H1 (cell line): ENCODE data around the gene ZNF746. TPM values are rescaled to one million over a fixed set of nuclear protein-coding genes. Genes with fewer than 3 reads are reported as not detected.

Source experiments
- ATF3 ChIP-seq: IDR thresholded peaks from 2 replicates; pipeline ENCODE4 v1.6.1; 2011; ENCODE audit warnings: low read depth, mild to moderate bottlenecking, low read length; ENCODE audit not compliant: insufficient read depth
- CHD7 ChIP-seq: fragments of 300-600 bp; sonication (generic); IDR thresholded peaks from 2 replicates; pipeline ENCODE4 v1.7.1; 2012; ENCODE audit warnings: low read length, moderate library complexity, mild to moderate bottlenecking, inconsistent platforms; ENCODE audit not compliant: insufficient replicate concordance
- CREB1 ChIP-seq: IDR thresholded peaks from 2 replicates; pipeline ENCODE4 v1.6.1; 2012; ENCODE audit warnings: inconsistent platforms
- CTBP2 ChIP-seq: IDR thresholded peaks from 2 replicates; pipeline ENCODE4 v1.7.0; 2011; ENCODE audit warnings: borderline replicate concordance, mild to moderate bottlenecking, moderate library complexity, mixed read lengths, low read length; ENCODE audit not compliant: insufficient read depth, insufficient read length
- EGR1 ChIP-seq: IDR thresholded peaks from 2 replicates; pipeline ENCODE4 v1.6.1; 2011; ENCODE audit warnings: low read depth, low read length, borderline replicate concordance
- EP300 ChIP-seq, 2 experiments: IDR thresholded peaks; 1 replicate in 1 of 2; 2 replicates in 1 of 2; pipeline ENCODE4 v1.6.1; 2011 to 2012; ENCODE audit warnings: low read depth in 2 of 2, low read length in 2 of 2, mild to moderate bottlenecking in 2 of 2, borderline replicate concordance in 1 of 2, inconsistent platforms in 1 of 2, moderate library complexity in 1 of 2
- RAD21 ChIP-seq, 2 experiments: IDR thresholded peaks in 1 of 2; conservative IDR thresholded peaks in 1 of 2; 2 replicates each; pipeline ENCODE4 v1.6.1; 2011; ENCODE audit warnings: low read depth in 2 of 2, low read length in 2 of 2, improper control_type of control experiment in 1 of 2, inconsistent platforms in 1 of 2, mild to moderate bottlenecking in 1 of 2, moderate library complexity in 1 of 2
- RBBP5 ChIP-seq: IDR thresholded peaks from 2 replicates; pipeline ENCODE4 v1.7.1; 2012; ENCODE audit warnings: low read depth, mild to moderate bottlenecking, inconsistent platforms, low read length, moderate library complexity, borderline replicate concordance
- SRF ChIP-seq: IDR thresholded peaks from 2 replicates; pipeline ENCODE4 v1.6.1; 2011; ENCODE audit warnings: mild to moderate bottlenecking, low read depth, low read length, moderate library complexity
- ZNF274 ChIP-seq: IDR thresholded peaks from 2 replicates; pipeline ENCODE4 v1.7.0; 2012; ENCODE audit warnings: low read length, borderline replicate concordance; ENCODE audit errors: extremely low read depth
- polyA plus RNA-seq, 7 experiments: library from polyadenylated mRNA; depleted of rRNA in 3 of 7; stranded (reverse) in 5 of 7; unstranded in 2 of 7; fragments of >200 nt in 5 of 7; fragments of 200-250 nt in 2 of 7; gene quantifications; 1 replicate in 5 of 7; 2 replicates in 1 of 7; 4 replicates in 1 of 7; pipeline versions ENCODE4 v1.2.1 to v1.2.3, GENCODE V29; 2011 to 2013; ENCODE audit warnings: missing spikeins in 2 of 7, mixed read lengths in 2 of 7
- total RNA-seq: library from RNA; stranded (reverse); fragmentation: NEBNext Ultra II Directional; extraction: Animal tissue kit (Norgen Biotek cat#: 25700); gene quantifications from 2 replicates; pipeline ENCODE4 v1.2.1, GENCODE V29; 2021

ZNF746 gene
- total and polyA plus RNA-seq, 2 of the 8 experiments (the other 6 are each of a cell fraction or from before 2014, with no cell fraction given), result 7.5 to 15.6 TPM

GRCh38 chr7:149449897-149450296 is 47.7 kb downstream of the ZNF746 start (continued):
- TF ChIP-seq CHD7 (no peak), ZNF274 (no peak), CTBP2 (no peak), ATF3 (no peak), EGR1 (no peak), RBBP5 (no peak), CREB1 (no peak), SRF (no peak), RAD21 (IDR thresholded peaks at IDR 0.05 in 1 of 2, conservative IDR thresholded peaks at IDR 0.05 in 1 of 2; ENCODE audit: low read depth in 2 of 2, low read length in 2 of 2) (no peak), EP300 (IDR thresholded peaks at IDR 0.05; ENCODE audit: borderline replicate concordance in 1 of 2, low read depth in 2 of 2, low read length in 2 of 2) (no peak)
